RPMI8226 (cell line): ENCODE data around the gene ETV6.
"Not testable (repeated sequence)": the region's sequence is repeated elsewhere in the genome, so short reads cannot be mapped to it uniquely, and the experiment has no call there.

Experiments
- DNase-seq: peaks from one replicate; pipeline ENCODE4 v3.0.0-alpha.2; 2015

The ETV6 gene

GRCh38 chr12:11672256-11673191 lies 23.1 kb downstream of the ETV6 start:
- DNase-seq, result no peak

- DNase-seq, result no peak
These were observed 24.4 kb downstream of the ETV6 start for GRCh38 chr12:11673666-11674461.

GRCh38 chr12:11674894-11675390 lies 25.5 kb downstream of the ETV6 start:
- no peak for DNase-seq

GRCh38 chr12:11676052-11676451 lies 26.6 kb downstream of the ETV6 start:
- no peak for DNase-seq

- no peak for DNase-seq
These were observed 27.6 kb downstream of the ETV6 start for GRCh38 chr12:11677093-11677492.

- no peak for DNase-seq
These were observed 28.3 kb downstream of the ETV6 start for GRCh38 chr12:11677752-11678151.

- no peak for DNase-seq
These were observed 29.3 kb downstream of the ETV6 start for GRCh38 chr12:11678781-11679180.

- DNase-seq, result no peak
These were observed 31.7 kb downstream of the ETV6 start for GRCh38 chr12:11681207-11681606.

- not testable (repeated sequence) for DNase-seq
These were observed 32.2 kb downstream of the ETV6 start for GRCh38 chr12:11681695-11682094.

GRCh38 chr12:11684393-11684792 lies 34.9 kb downstream of the ETV6 start:
- no peak for DNase-seq

GRCh38 chr12:11684811-11685210 lies 35.3 kb downstream of the ETV6 start:
- DNase-seq, result no peak

- DNase-seq, result no peak
These were observed 35.8 kb downstream of the ETV6 start for GRCh38 chr12:11685316-11685715.

GRCh38 chr12:11685716-11686115 lies 36.2 kb downstream of the ETV6 start:
- no peak for DNase-seq

GRCh38 chr12:11686120-11686519 lies 36.6 kb downstream of the ETV6 start:
- DNase-seq, result no peak

- no peak for DNase-seq
These were observed 38.1 kb downstream of the ETV6 start for GRCh38 chr12:11687528-11687927.

- no peak for DNase-seq
These were observed 38.9 kb downstream of the ETV6 start for GRCh38 chr12:11688379-11688778.

GRCh38 chr12:11688831-11689230 lies 39.4 kb downstream of the ETV6 start:
- no peak for DNase-seq

GRCh38 chr12:11689591-11690186 lies 40.2 kb downstream of the ETV6 start:
- no peak for DNase-seq

GRCh38 chr12:11693067-11693466 lies 43.6 kb downstream of the ETV6 start:
- DNase-seq, result no peak

- no peak for DNase-seq
These were observed 44.1 kb downstream of the ETV6 start for GRCh38 chr12:11693601-11694000.

- DNase-seq, result no peak
These were observed 45.1 kb downstream of the ETV6 start for GRCh38 chr12:11694528-11694927.

- no peak for DNase-seq
These were observed 45.8 kb downstream of the ETV6 start for GRCh38 chr12:11695321-11695720.

- no peak for DNase-seq
These were observed 46.6 kb downstream of the ETV6 start for GRCh38 chr12:11696084-11696483.
